WI38 (cell line): Measurements from ENCODE around the gene ARHGAP24.

ENCODE experiments used
- H3K4me3 ChIP-seq: 2 replicates; pipeline ENCODE4 v1.5.1; 2011; ENCODE audit warnings: low read depth, mild to moderate bottlenecking, control low read depth, low read length
- CTCF ChIP-seq: IDR thresholded peaks from 2 replicates; pipeline ENCODE4 v1.5.1; 2012; ENCODE audit warnings: low read depth, mild to moderate bottlenecking, control low read depth, low read length

The ARHGAP24 gene

GRCh38 chr4:86031927-86032326, 557.0 kb downstream of the ARHGAP24 start:
- H3K4me3 ChIP-seq: no peak overlapping the region
- no peak for TF ChIP-seq CTCF

- no peak overlapping the region for H3K4me3 ChIP-seq
- no peak for TF ChIP-seq CTCF
Measured at GRCh38 chr4:86032476-86033022, 557.6 kb downstream of the ARHGAP24 start.

- no peak for TF ChIP-seq CTCF
- H3K4me3 ChIP-seq: no peak overlapping the region
Measured at GRCh38 chr4:86033171-86033570, 558.2 kb downstream of the ARHGAP24 start.

- H3K4me3 ChIP-seq: no peak overlapping the region
- TF ChIP-seq CTCF: no peak
Measured at GRCh38 chr4:86034616-86035015, 559.7 kb downstream of the ARHGAP24 start.

GRCh38 chr4:86035688-86036087, 560.7 kb downstream of the ARHGAP24 start:
- H3K4me3 ChIP-seq: no peak overlapping the region
- no peak for TF ChIP-seq CTCF

- TF ChIP-seq CTCF: no peak
- no peak overlapping the region for H3K4me3 ChIP-seq
Measured at GRCh38 chr4:86036736-86037135, 561.8 kb downstream of the ARHGAP24 start.

- no peak for TF ChIP-seq CTCF
- H3K4me3 ChIP-seq: no peak overlapping the region
Measured at GRCh38 chr4:86038037-86038436, 563.1 kb downstream of the ARHGAP24 start.
